Hematopoietic multipotent progenitor cell treated with erythropoietin and hydrocortisone succinate and interleukin-3 and kit ligand, for 6 days (in vitro differentiated cells): ENCODE data around the gene CYP2J2.
A peak's percentile ranks its signal among the peaks of the same experiment; 100 is the strongest.
"Not testable (repeated sequence)": the region's sequence is repeated elsewhere in the genome, so short reads cannot be mapped to it uniquely, and the experiment has no call there.

Experiments used
- DNase-seq: peaks from one replicate; pipeline ENCODE4 v3.0.0-alpha.2; 2015

Gene CYP2J2

GRCh38 chr1:59857679-59858354 is 68.8 kb downstream of the CYP2J2 start:
- peak; percentile 5 for DNase-seq

- no peak for DNase-seq
These were observed 69.7 kb downstream of the CYP2J2 start for GRCh38 chr1:59856725-59857338.

GRCh38 chr1:59855297-59855696 is 71.3 kb downstream of the CYP2J2 start:
- not testable (repeated sequence) for DNase-seq

GRCh38 chr1:59852117-59852516 is 74.5 kb downstream of the CYP2J2 start:
- DNase-seq = no peak

- DNase-seq = no peak
These were observed 79.7 kb downstream of the CYP2J2 start for GRCh38 chr1:59846895-59847282.

GRCh38 chr1:59846209-59846894 is 80.2 kb downstream of the CYP2J2 start:
- DNase-seq = no peak

- no peak for DNase-seq
These were observed 81.5 kb downstream of the CYP2J2 start for GRCh38 chr1:59845091-59845490.
